HepG2 (cell line): ENCODE results near the gene TMX4. TPM values are rescaled to one million over a fixed set of nuclear protein-coding genes. Genes with fewer than 3 reads are reported as not detected.
A peak's percentile ranks its signal among the peaks of the same experiment; 100 is the strongest.

Experiments used
- CCAR2 ChIP-seq: fragments of 200-400 bp; formaldehyde crosslinking; optimal IDR thresholded peaks from 2 replicates; pipeline ENCODE3; 2018; ENCODE audit warnings: low read depth, mild to moderate bottlenecking, low read length, moderate library complexity
- FOSL1 ChIP-seq: sonication (generic); formaldehyde crosslinking; IDR thresholded peaks from 2 replicates; pipeline ENCODE4 v1.9.0; 2021; ENCODE audit warnings: missing genetic modification reagents, borderline replicate concordance
- HOXA7 ChIP-seq: sonication (generic); formaldehyde crosslinking; IDR thresholded peaks from 2 replicates; pipeline ENCODE4 v1.8.1; 2022; ENCODE audit warnings: mild to moderate bottlenecking, missing genetic modification reagents, moderate library complexity
- KLF9 ChIP-seq: IDR thresholded peaks from 2 replicates; pipeline ENCODE4 v1.6.1; 2016; ENCODE audit warnings: low read depth
- MED8 ChIP-seq: sonication (generic); formaldehyde crosslinking; IDR thresholded peaks from 2 replicates; pipeline ENCODE4 v1.8.1; 2023; ENCODE audit warnings: mild to moderate bottlenecking, missing genetic modification reagents; ENCODE audit not compliant: insufficient replicate concordance
- NFAT5 ChIP-seq: sonication (generic); formaldehyde crosslinking; IDR thresholded peaks from 2 replicates; pipeline ENCODE4 v1.4.0; 2020; ENCODE audit warnings: missing genetic modification reagents
- RBM22 ChIP-seq: fragments of 200-400 bp; formaldehyde crosslinking; optimal IDR thresholded peaks from 2 replicates; pipeline ENCODE3; 2017; ENCODE audit warnings: mild to moderate bottlenecking, low read length, moderate library complexity
- RCOR2 ChIP-seq: IDR thresholded peaks from 2 replicates; pipeline ENCODE4 v1.6.1; 2016; ENCODE audit warnings: missing biosample characterization, missing genetic modification reagents
- SRY ChIP-seq: sonication (generic); formaldehyde crosslinking; IDR thresholded peaks from 2 replicates; pipeline ENCODE4 v1.8.0; 2022; ENCODE audit warnings: mild to moderate bottlenecking, missing genetic modification reagents
- TFDP1 ChIP-seq: IDR thresholded peaks from 2 replicates; pipeline ENCODE4 v1.6.1; 2016; ENCODE audit warnings: missing compliant biosample characterization, missing genetic modification reagents, borderline replicate concordance
- ZBTB25 ChIP-seq: IDR thresholded peaks from 2 replicates; pipeline ENCODE4 v1.6.1; 2018; ENCODE audit warnings: missing genetic modification reagents
- ZC3H4 ChIP-seq: sonication (generic); formaldehyde crosslinking; IDR thresholded peaks from 2 replicates; pipeline ENCODE4 v1.4.0; 2020; ENCODE audit warnings: missing genetic modification reagents, borderline replicate concordance
- ZNF101 ChIP-seq: sonication (generic); formaldehyde crosslinking; IDR thresholded peaks from 2 replicates; pipeline ENCODE4 v1.4.0; 2020; ENCODE audit warnings: mild to moderate bottlenecking, low read depth, missing genetic modification reagents, borderline replicate concordance
- ZNF124 ChIP-seq: sonication (generic); formaldehyde crosslinking; IDR thresholded peaks from 2 replicates; pipeline ENCODE4 v1.4.0; 2020; ENCODE audit warnings: missing genetic modification reagents
- ZNF280D ChIP-seq: sonication (generic); formaldehyde crosslinking; IDR thresholded peaks from 2 replicates; pipeline ENCODE4 v1.5.1; 2020; ENCODE audit warnings: mild to moderate bottlenecking, missing genetic modification reagents
- ZNF577 ChIP-seq: sonication (generic); formaldehyde crosslinking; IDR thresholded peaks from 2 replicates; pipeline ENCODE4 v1.4.0; 2020; ENCODE audit warnings: mild to moderate bottlenecking, low read depth, missing genetic modification reagents, borderline replicate concordance
- polyA plus RNA-seq, 8 experiments: library from polyadenylated mRNA; depleted of rRNA in 3 of 8; stranded (reverse) in 7 of 8; unstranded in 1 of 8; fragments of >200 nt; fragmentation: Illumina TruSeq in 4 of 8; extraction: Trizol in 4 of 8; gene quantifications; 2 replicates each; pipeline versions ENCODE4 v1.2.1 to v1.2.3, GENCODE V29; 2011 to 2016; ENCODE audit warnings: low read depth in 4 of 8, missing spikeins in 1 of 8, mixed read lengths in 1 of 8; ENCODE audit not compliant: insufficient read depth in 1 of 8
- total RNA-seq, 5 experiments: library from RNA; depleted of rRNA; stranded (reverse); fragments of >200 nt; fragmentation: Illumina TruSeq; extraction: Trizol; gene quantifications; 2 replicates each; pipeline ENCODE4 v1.2.3, GENCODE V29; 2016; ENCODE audit warnings: low read depth in 1 of 5

The TMX4 gene
- total and polyA plus RNA-seq, 2 of the 13 experiments (the other 11 are each of a cell fraction or from before 2014, with no cell fraction given), result 7.6 to 21.4 TPM

- no peak for TF ChIP-seq ZNF101 (CRISPR knock-in tag)
- TF ChIP-seq ZC3H4 (CRISPR knock-in tag), result no peak
- peak; percentile 23 for TF ChIP-seq CCAR2
- TF ChIP-seq ZNF124, result peak; percentile 45
- TF ChIP-seq SRY (CRISPR knock-in tag), result no peak; the same call in 1 of the 2 replicates
- no peak for TF ChIP-seq HOXA7
- peak; percentile 100 for TF ChIP-seq RBM22
- peak; percentile 83 for TF ChIP-seq TFDP1
- no peak for TF ChIP-seq FOSL1
- TF ChIP-seq MED8 (CRISPR knock-in tag), result peak; percentile 83
- peak; percentile 88 for TF ChIP-seq ZNF280D (CRISPR knock-in tag)
- peak; percentile 25 for TF ChIP-seq ZBTB25
- TF ChIP-seq ZNF577 (CRISPR knock-in tag), result peak; percentile 60; the same call in 1 of the 2 replicates
- 0 out of 2 replicates have a peak, but pooled peaks have one; percentile 27 for TF ChIP-seq KLF9 (CRISPR knock-in tag)
- peak; percentile 14; the same call in 1 of the 2 replicates for TF ChIP-seq RCOR2 (CRISPR knock-in tag)
- TF ChIP-seq NFAT5 (CRISPR knock-in tag), result peak; percentile 93; the same call in 1 of the 2 replicates
Observed at GRCh38 chr20:8019246-8019997, at the start of gene TMX4 (continued).
